ENCODE results near the gene MAB21L4.

The MAB21L4 gene

GRCh38 chr2:240901986-240902614 is 6.1 kb upstream of the MAB21L4 start:
- Histone ChIP-seq H3K4me3 (ENCODE audit: low read depth, low read length) (no peak overlapping the region), H3K4me1 (no peaks in the 10 kb centered on the region), H3K27me3 (no peaks in the 10 kb centered on the region), H3K36me3 (no peaks in the 10 kb centered on the region), H3K9me3 (no peaks in the 10 kb centered on the region)
- no peak for DNase-seq
- TF ChIP-seq CTCF (IDR thresholded peaks at IDR 0.05; ENCODE audit: low read depth, low read length): no peak

- Histone ChIP-seq H3K27me3 (no peaks in the 10 kb centered on the region), H3K9me3 (no peaks in the 10 kb centered on the region), H3K4me3 (ENCODE audit: low read depth, low read length) (no peak overlapping the region), H3K4me1 (no peaks in the 10 kb centered on the region), H3K36me3 (no peaks in the 10 kb centered on the region)
- DNase-seq: no peak
- no peak for TF ChIP-seq CTCF (IDR thresholded peaks at IDR 0.05; ENCODE audit: low read depth, low read length)
Measured at GRCh38 chr2:240900141-240900860, 4.3 kb upstream of the MAB21L4 start.

GRCh38 chr2:240899468-240899865 is 3.5 kb upstream of the MAB21L4 start:
- DNase-seq: no peak
- no peak for TF ChIP-seq CTCF (IDR thresholded peaks at IDR 0.05; ENCODE audit: low read depth, low read length)
- no peaks in the 10 kb centered on the region for H3K9me3 ChIP-seq
- no peak overlapping the region for H3K4me3 ChIP-seq (ENCODE audit: low read depth, low read length)
- no peaks in the 10 kb centered on the region for H3K36me3 ChIP-seq
- no peaks in the 10 kb centered on the region for H3K4me1 ChIP-seq
- H3K27me3 ChIP-seq: no peaks in the 10 kb centered on the region

- no peaks in the 10 kb centered on the region for H3K27me3 ChIP-seq
- DNase-seq: no peak
- no peaks in the 10 kb centered on the region for H3K36me3 ChIP-seq
- H3K9me3 ChIP-seq: no peaks in the 10 kb centered on the region
- H3K4me1 ChIP-seq: no peaks in the 10 kb centered on the region
- no peak for TF ChIP-seq CTCF (IDR thresholded peaks at IDR 0.05; ENCODE audit: low read depth, low read length)
- no peak overlapping the region for H3K4me3 ChIP-seq (ENCODE audit: low read depth, low read length)
Measured at GRCh38 chr2:240898731-240899467, 2.9 kb upstream of the MAB21L4 start.

- Histone ChIP-seq H3K9me3 (no peaks in the 10 kb centered on the region), H3K4me1 (no peaks in the 10 kb centered on the region), H3K36me3 (no peaks in the 10 kb centered on the region), H3K4me3 (ENCODE audit: low read depth, low read length) (no peak overlapping the region), H3K27me3 (no peaks in the 10 kb centered on the region)
- TF ChIP-seq CTCF (IDR thresholded peaks at IDR 0.05; ENCODE audit: low read depth, low read length): no peak
- no peak for DNase-seq
Measured at GRCh38 chr2:240898108-240898730, 2.3 kb upstream of the MAB21L4 start.

Data from BE2C (cell line).